T47D (cell line): ENCODE results near the gene DDX27.
"Not testable (repeated sequence)": the region's sequence is repeated elsewhere in the genome, so short reads cannot be mapped to it uniquely, and the experiment has no call there.

ENCODE experiments used
- DNase-seq, 2 experiments: peaks; one replicate each; pipeline versions ENCODE4 v3.0.0 to v3.0.0-alpha.2; 2011 to 2012; ENCODE audit warnings: low read depth in 1 of 2, low spot score in 1 of 2
- JUND ChIP-seq: IDR thresholded peaks from 2 replicates; pipeline ENCODE4 v1.6.1; 2012; ENCODE audit warnings: low read depth
- in situ Hi-C: cut with HindIII; loops from 2 replicates; pipeline ENCODE4 v1.10.0; 2016; ENCODE audit warnings: low sequenced_read_pairs, low pct_unique_long_range_greater_than_20kb

Gene DDX27

DNA sequence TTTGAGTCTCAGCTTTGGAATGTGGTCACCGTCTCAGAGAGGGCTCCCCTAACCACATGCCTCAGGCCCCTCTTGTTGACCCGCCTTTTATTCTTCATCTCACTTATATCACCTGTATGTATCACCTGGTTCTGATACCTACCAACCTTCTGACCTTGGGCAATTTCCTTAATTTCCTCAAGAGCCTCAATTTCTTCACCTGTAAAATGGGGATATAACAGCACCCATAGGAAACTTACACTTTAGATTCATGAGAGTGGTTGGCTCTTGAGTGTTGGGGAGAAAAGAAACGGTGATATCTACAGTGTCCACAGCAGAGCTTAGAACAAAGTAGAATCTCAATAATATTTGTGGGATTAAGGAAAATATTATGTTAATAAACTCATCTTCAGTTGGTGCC lies 4.0 kb upstream of the DDX27 start:
- TF ChIP-seq JUND = no peak
- DNase-seq = no peak
- in situ Hi-C loops = no loop called here

DNA sequence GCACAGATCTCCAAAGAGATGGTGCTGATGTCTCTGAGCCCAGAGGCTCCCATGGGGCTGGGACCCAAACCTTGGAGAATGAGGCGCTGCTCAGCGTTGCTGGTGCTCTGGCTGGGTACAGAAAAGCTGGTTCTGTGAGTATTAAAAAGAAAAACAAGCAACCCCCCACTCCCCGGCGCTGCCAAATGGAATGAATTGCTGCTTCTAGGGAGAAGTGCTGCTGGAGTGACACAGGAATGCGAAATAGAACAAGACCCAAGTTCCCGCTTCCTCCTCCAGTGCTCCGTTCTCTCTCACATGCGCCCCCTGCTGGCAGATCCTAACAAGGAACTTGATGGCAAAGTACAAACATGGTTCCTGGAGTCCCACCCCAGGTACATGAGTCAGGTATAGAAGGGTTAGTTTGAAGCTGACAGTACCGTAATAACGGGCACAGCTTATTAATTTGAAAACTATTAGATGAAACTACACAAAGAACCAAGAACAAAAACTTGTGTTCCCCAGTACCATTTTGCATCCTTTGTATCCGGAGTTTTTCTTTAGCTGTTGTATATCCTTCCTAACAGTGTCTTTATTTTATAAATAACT lies 2.1 kb upstream of the DDX27 start:
- TF ChIP-seq JUND = no peak
- in situ Hi-C loops = no loop called here
- peak; percentile 51 to 96 for DNase-seq

DNA sequence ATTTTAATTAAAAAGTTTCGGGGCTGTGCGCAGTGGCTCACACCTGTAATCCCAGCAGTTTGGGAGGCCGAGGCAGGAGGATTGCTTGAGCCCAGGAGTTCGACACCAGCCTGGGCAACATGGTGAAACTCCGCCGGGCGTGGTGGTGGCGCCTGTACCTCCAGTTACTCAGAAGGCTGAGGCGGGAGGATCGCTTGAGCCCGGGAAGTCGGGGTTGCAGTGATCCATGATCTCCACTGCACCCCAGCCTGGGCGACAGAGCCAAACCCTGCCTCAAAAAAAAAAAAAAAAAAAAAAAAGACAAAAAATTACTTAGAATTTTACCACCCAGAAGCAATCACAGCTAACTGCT lies 501 bp upstream of the DDX27 start:
- in situ Hi-C loops, DNase-seq: not testable (repeated sequence)

DNA sequence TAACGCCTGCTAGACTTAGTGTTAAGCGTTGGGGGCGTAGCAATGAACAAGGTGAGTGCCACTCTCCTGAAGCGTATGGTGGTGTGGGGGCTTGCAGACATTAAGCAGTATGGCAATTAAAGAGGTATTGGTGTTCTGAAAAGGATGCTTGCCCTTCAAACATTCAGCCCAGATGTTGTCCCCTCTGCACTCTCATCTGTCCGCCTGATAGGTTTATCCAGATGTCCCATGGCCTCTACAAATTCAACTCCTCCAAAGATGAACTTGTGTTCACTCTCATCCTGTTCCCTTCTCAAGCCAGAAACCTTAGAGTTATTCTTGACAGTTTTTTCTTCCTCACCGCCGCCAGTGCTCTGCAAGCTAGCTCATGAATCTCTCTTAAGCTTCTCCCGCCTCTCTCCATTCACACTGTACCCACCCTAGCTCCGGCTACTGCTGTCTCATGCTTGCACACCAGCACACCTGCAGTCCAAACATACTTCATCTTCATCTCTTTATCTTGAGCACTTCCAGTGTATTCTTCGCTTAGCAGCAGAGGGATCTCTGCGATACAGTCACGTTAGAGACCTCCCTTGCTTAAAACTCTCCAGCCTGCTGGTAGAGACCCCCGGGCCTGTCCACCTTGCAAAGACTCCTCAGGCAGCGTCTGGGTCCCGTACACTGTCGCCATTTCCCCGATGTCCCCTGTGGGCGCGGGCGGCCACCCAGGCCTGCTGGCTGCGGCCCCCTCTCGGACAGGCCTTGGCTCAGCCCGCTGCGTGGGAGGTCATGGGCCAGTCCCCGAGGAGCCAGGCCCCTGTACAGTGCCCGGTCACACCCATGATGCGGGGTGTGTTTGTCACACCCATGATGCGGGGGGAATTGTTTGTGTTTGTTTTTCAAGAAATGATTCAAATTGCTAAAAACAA lies 962 bp downstream of the DDX27 start:
- TF ChIP-seq JUND = no peak
- in situ Hi-C loops = no loop called here

DNA sequence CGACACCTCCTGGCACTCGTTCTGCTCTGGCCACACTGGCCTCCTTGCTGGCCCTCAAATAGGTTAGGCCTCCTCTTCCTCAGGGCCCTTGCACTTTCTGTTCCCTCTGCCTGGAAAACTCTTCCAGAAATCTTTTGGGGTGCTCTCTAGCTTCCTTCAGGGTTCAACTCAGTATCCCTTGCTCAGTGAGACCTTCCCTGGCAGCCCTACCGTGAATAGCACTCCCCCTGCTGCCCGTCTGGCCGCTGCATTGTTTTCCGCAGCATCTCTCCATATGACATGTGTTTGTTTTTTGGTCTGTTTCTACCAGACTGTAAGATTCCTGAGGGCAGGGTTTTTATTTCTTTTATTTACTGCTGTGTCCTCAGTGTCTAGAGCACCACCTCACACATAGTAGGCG lies 6.7 kb downstream of the DDX27 start:
- no peak for DNase-seq
- in situ Hi-C loops = no loop called here
- no peak for TF ChIP-seq JUND

More for the DNA sequence above, 962 bp downstream of the DDX27 start:
- DNase-seq = no peak

DNA sequence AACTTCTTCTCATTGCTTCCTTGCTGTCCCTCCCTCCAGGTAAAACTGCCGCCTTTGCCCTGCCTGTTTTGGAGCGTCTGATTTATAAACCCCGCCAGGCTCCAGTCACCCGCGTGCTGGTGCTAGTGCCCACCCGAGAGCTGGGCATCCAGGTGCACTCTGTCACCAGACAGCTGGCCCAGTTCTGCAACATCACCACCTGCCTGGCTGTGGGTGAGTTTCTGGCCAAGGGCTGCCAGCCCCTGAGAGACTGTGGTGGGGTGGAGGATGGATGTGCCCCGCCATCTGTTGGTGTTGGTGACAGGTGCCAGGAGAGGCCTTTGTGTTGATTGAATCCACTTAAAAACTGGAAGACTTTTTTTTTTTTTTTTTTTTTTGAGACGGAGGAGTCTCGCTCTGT lies 9.5 kb downstream of the DDX27 start:
- no peak for DNase-seq
- no peak for TF ChIP-seq JUND
- in situ Hi-C loops = no loop called here

DNA sequence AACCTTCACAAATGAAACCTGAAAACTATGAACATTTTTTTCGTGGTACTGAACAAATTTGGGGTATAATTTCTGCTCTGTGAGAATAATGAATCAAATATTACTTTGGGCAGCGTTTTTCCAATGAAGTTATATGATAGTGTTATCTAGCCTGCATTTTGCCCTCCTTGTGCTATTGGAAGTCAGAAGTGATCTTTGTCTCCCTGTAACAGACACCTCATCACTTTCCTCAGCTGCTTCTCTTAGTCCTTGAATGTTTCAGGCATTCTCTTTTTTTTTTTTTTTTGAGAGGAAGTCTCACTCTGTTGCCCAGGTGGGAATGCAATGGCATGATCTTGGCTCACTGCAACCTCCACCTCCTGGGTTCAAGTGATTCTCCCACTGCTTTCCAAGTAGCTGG lies 10.2 kb downstream of the DDX27 start:
- in situ Hi-C loops = no loop called here
- TF ChIP-seq JUND = no peak
- no peak for DNase-seq

DNA sequence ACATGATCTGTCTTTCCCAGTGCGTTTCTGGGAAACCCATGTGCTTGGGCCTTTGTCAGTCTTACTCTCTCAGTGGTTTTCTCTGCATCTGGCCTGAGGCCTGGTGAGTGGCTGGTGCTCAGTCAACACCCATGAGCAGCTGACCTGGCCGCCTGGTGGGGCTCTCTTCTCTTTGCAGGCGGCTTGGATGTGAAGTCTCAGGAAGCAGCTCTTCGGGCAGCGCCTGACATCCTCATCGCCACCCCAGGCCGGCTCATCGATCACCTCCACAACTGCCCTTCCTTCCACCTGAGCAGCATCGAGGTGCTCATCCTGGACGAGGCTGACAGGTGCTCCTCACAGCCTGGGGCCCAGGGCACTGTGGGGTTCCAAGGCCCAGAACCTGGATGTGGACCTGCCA lies 10.8 kb downstream of the DDX27 start:
- in situ Hi-C loops = no loop called here
- TF ChIP-seq JUND = no peak
- no peak for DNase-seq

DNA sequence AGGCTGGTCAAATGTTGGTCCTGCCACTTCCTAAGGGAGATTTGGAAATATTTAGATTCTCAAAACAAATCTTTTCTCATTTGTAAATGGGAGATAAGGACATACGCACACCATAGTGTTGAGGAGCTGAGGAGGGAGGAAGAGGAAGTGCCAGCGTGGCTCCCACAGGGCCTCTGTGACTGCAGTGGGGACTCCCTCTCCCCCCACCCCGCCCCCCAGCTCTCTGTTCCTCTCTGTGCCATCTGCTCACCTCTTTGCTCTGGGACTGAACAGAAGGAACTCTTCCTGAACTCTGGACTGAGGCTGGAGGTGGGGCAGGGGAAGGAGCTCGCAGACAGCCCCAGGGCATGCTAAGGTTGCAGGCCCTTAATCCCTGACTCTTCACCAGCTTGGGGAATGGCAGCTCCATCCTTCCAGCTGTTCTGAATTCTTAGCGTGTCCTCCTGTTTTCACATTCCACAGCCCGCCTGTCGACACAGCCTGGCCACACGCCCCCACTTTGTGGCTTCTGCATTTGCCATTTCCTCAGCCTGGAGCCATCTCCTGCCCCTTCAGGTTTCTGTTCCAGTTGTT lies 11.4 kb downstream of the DDX27 start:
- DNase-seq = no peak
- in situ Hi-C loops = no loop called here
- no peak for TF ChIP-seq JUND

DNA sequence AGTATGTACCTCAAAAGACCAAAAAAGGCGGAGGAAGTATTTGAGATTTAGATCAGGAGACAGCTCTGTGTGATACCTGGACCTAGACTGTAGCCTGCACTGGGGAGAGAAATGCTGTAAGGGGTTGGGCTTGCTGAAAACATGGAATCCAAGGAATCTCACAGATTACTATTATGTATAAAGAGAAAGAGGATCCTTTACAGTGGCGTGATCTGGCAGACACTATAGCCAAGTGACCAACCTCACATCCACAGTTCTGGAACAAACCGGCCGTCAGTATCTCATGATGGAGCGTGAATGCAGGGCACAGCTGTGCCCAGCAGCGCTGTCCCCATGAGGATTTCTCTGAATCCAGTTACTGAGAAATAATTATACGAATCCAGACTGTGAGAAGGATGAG lies 12.3 kb downstream of the DDX27 start:
- in situ Hi-C loops = no loop called here
- DNase-seq = no peak
- no peak for TF ChIP-seq JUND

DNA sequence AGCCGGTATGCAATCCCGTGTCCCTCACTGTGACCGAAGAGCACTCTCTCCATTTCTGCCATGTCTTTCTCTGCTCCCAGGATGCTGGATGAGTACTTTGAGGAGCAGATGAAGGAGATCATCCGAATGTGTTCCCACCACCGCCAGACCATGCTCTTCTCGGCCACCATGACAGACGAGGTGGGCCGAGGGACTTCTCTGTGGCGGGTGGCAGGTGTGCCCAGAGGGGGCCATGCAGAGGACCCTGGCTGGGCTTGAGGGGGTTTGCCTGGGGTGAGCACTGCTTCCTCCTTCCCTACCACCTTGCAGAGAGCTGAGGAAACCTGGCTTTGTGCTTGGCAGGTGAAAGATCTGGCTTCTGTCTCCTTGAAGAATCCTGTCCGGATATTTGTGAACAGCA lies 14.0 kb downstream of the DDX27 start:
- no peak for TF ChIP-seq JUND
- DNase-seq = no peak
- in situ Hi-C loops = no loop called here

DNA sequence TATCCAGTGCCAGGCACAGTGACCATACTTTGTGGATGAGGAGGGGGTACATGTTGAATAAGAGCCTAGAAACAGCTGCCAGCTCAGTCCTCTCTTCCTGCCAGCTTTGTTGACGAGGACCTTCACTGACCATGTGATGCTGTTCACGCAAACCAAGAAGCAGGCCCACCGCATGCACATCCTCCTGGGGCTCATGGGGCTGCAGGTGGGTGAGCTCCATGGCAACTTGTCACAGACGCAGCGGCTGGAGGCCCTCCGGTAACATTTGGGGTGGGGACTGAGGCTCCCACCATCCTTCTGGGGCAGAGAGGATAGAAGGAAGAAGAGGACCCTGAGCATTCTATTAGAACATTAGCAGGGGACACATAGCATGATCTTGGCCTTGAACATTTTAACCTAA lies 15.6 kb downstream of the DDX27 start:
- in situ Hi-C loops = no loop called here
- no peak for TF ChIP-seq JUND
- DNase-seq = no peak

DNA sequence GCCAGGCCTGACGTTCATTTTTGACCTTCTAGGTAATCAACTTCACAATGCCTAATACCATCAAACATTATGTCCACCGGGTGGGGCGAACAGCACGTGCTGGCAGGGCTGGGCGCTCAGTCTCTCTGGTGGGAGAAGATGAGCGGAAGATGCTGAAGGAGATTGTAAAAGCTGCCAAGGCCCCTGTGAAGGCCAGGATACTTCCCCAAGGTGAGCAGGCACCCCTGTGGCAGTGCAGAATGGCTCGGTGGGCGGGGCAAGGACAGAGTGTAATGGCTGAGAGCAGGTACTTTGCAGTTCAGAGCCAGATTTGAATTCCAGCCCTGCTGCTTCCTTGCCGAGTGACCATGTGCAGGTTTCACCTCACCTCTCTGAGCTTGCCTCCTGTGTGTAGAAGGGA lies 17.1 kb downstream of the DDX27 start:
- no peak for DNase-seq
- in situ Hi-C loops = no loop called here
- no peak for TF ChIP-seq JUND
